Cardiac muscle cell (in vitro differentiated cells and primary cell): Measurements from ENCODE around the gene MGST3. TPM values are rescaled to one million over a fixed set of nuclear protein-coding genes. Genes with fewer than 3 reads are reported as not detected.

Experiments used
- DNase-seq, 2 donors: peaks; one replicate each; pipeline versions ENCODE4 v3.0.0 to v3.0.0-alpha.2; 2010 to 2017; ENCODE audit warnings: low read depth in 1 of 2, low spot score in 1 of 2
- H3K27ac ChIP-seq: fragments of 200-600 bp; sonication (generic); 2 replicates; pipeline ENCODE4 v1.5.1; 2016
- H3K27me3 ChIP-seq: fragments of 200-600 bp; sonication (generic); 2 replicates; pipeline ENCODE4 v1.6.0; 2016; ENCODE audit warnings: control low read depth
- H3K36me3 ChIP-seq: fragments of 200-600 bp; sonication (generic); 2 replicates; pipeline ENCODE4 v1.5.1; 2016; ENCODE audit warnings: control low read depth
- H3K4me1 ChIP-seq: fragments of 200-600 bp; sonication (generic); 2 replicates; pipeline ENCODE4 v1.8.1; 2017; ENCODE audit warnings: low read depth, mild to moderate bottlenecking, mixed run types
- H3K4me3 ChIP-seq: fragments of 200-600 bp; sonication (generic); 2 replicates; pipeline ENCODE4 v1.5.1; 2016; ENCODE audit warnings: mild to moderate bottlenecking
- H3K9me3 ChIP-seq: fragments of 200-600 bp; sonication (generic); 2 replicates; pipeline ENCODE4 v1.5.1; 2017; ENCODE audit warnings: low read depth, mild to moderate bottlenecking, control low read depth
- polyA plus RNA-seq: library from polyadenylated mRNA; unstranded; fragments of >200 nt; fragmentation: Nextera tagmentation; extraction: Ambion mirVana; gene quantifications from 2 replicates; pipeline ENCODE4 v1.2.1, GENCODE V29; 2016
- total RNA-seq: library from RNA; depleted of rRNA; stranded (reverse); fragments of >200 nt; gene quantifications from 2 replicates; pipeline ENCODE4 v1.2.3, GENCODE V29; 2016
- TF ChIP-seq, protein P1 (sequence below): IDR thresholded peaks from 2 replicates; pipeline ENCODE4 v1.5.1; 2012; ENCODE audit warnings: low read depth, mild to moderate bottlenecking, low read length

MGST3 gene
- total and polyA plus RNA-seq, 2 experiments from 2014 or later, result 284 to 972 TPM

DNA sequence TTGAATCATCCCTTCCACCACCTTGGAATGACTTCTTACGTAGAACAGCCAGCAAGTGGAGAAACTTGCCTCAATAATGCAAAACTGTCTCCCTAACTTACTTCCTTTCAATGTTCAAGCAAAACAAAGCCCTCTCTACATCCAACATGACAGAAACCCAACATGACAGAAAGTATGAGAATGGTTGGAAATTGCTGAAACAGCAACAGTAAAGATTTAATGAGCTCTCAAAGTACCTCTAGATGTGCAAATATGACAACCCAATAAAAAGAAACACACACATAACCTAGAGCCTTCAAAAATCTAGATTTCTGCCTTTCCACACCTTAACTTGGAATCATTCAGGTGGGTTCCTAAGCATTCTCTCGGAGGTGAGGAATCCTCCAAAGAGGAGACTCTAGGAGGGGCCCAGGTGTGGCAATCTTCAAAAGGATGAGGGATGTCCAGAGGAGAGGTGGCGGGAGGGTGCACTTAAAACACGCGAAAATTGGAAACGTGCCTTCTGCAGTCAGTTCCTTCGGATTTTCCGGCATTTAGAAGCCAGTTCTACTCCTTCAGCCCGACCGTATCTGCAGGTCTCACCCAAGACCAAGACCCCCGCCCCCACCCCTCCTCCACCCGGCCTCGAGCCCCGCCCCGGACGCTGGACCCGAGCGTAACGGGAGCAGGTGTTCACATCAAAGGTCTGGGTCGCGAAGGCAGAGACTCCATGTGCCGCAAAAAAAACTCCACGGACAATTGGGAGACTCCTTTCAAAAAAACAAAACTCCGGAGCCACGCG is 996 bp upstream of the MGST3 start:
- H3K4me1 ChIP-seq, result peaks cover 17% of the 10 kb centered on the region
- no peak for DNase-seq
- TF ChIP-seq, protein P1, sequence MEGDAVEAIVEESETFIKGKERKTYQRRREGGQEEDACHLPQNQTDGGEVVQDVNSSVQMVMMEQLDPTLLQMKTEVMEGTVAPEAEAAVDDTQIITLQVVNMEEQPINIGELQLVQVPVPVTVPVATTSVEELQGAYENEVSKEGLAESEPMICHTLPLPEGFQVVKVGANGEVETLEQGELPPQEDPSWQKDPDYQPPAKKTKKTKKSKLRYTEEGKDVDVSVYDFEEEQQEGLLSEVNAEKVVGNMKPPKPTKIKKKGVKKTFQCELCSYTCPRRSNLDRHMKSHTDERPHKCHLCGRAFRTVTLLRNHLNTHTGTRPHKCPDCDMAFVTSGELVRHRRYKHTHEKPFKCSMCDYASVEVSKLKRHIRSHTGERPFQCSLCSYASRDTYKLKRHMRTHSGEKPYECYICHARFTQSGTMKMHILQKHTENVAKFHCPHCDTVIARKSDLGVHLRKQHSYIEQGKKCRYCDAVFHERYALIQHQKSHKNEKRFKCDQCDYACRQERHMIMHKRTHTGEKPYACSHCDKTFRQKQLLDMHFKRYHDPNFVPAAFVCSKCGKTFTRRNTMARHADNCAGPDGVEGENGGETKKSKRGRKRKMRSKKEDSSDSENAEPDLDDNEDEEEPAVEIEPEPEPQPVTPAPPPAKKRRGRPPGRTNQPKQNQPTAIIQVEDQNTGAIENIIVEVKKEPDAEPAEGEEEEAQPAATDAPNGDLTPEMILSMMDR, result no peak
- no peaks in the 10 kb centered on the region for H3K36me3 ChIP-seq
- H3K27me3 ChIP-seq, result no peaks in the 10 kb centered on the region
- no peaks in the 10 kb centered on the region for H3K9me3 ChIP-seq
- peak overlapping the region; percentile 67 for H3K4me3 ChIP-seq
- peak overlapping the region; percentile 90 for H3K27ac ChIP-seq

DNA sequence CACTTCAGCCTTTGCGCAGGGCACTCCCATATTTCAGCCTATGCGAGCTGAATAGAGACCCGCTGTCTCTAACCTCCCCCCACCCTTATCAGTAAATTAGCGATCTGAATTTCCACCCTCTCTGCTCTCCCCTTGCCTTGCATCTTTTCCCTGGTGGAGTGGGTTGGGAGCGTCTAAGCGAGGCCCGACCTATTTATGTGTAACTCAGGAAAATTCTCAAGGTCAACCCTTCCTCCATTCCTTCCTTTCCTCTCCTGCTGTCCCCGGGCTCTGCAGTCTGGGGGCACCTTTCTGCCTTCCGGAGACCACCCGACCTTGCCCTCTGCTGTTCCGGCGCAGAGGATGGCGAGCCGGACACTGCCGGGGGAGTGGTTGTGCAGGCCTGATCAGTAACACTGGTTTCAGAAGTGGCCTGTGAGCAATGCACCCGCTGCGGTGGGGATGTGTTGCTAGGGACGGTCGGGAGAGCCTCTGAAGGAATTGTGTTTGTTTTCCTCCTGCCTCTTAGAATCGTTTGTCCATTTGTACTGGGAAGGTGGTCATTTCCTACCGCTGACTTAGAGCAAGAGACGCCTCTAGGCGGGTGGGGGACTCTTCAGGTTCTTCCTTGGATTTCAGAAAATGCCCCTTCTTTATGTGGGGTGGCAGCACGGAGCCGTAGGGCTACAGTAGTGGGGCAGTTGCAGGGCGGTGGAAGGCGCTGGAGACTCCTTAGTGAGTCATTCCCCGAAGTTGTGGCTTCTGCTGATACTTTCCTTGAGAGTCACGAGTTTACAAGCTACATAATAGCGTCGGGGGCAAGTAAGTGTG is 513 bp downstream of the MGST3 start:
- Histone ChIP-seq H3K4me3 (peak overlapping the region; percentile 67), H3K9me3 (no peaks in the 10 kb centered on the region), H3K27ac (peak overlapping the region; percentile 90), H3K4me1 (peaks cover 17% of the 10 kb centered on the region), H3K27me3 (no peaks in the 10 kb centered on the region), H3K36me3 (peaks cover 5% of the 10 kb centered on the region)
- peak; percentile 49 to 85 for DNase-seq
- TF ChIP-seq, protein P1, result peak; percentile 24

DNA sequence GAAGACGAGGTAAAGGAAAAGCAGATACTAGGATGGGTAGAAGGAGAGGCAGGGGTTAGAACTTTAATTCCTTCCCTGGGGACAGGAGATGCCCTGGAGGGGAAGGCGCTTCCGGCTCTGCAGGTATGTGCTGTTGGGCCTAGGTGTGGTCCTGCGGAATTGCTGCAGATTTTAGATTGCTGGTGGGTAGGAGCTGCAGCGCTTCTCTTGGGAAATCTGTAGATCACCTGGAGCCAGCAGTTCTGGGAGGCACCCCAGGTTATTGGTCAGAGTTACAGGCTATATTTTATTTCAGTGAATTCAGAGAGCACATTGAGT is 1.1 kb downstream of the MGST3 start:
- peak in 1 of 2 donors; percentile 11 for DNase-seq
- Histone ChIP-seq H3K36me3 (peaks cover 9% of the 10 kb centered on the region), H3K27me3 (no peaks in the 10 kb centered on the region), H3K27ac (peak overlapping the region; percentile 90), H3K9me3 (no peaks in the 10 kb centered on the region), H3K4me1 (peaks cover 17% of the 10 kb centered on the region), H3K4me3 (peak overlapping the region; percentile 67)
- TF ChIP-seq, protein P1, result no peak

DNA sequence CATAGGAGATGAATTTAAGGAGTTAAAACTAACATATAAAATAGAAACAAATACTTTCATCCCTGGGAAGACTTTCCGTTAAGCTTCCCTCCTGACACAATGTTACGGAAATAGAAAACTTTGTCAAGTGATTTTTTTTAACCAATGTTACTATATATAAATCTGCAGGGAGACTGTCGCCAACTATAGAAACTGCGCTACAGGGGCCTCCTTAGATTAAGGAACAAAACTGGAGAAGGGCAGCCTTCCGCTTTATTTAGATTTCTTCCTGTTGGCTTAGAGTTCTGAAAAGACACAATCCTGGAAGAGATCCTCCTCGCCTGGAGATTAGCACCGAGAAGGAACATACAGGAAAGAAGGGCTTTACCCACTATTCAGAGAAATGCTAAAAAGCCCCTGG is 1.5 kb downstream of the MGST3 start:
- TF ChIP-seq, protein P1, result no peak
- no peaks in the 10 kb centered on the region for H3K27me3 ChIP-seq
- DNase-seq, result peak in 1 of 2 donors; percentile 43
- peaks cover 10% of the 10 kb centered on the region for H3K36me3 ChIP-seq
- H3K27ac ChIP-seq, result peak overlapping the region; percentile 90
- H3K9me3 ChIP-seq, result no peaks in the 10 kb centered on the region
- H3K4me3 ChIP-seq, result peak overlapping the region; percentile 67
- peaks cover 17% of the 10 kb centered on the region for H3K4me1 ChIP-seq

DNA sequence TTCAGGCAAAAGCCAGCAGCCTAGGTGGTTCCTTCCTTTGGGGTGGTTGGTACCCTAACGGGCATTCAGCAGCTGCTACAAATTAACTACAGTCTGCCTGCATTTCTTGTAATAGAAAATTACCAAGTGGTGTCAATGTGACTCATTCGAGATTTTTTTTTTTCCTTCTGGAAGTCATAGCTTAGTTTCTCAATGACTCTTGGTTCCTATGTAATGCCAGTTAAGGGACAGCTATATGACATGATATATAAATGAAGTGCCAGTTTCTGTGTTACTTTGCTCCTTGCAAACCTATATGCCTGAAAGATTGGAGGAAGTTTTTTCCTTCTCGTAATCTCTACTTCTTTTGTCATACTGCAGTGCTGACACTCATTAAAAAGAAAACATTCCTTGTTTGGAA is 2.6 kb downstream of the MGST3 start:
- TF ChIP-seq, protein P1, result no peak
- no peaks in the 10 kb centered on the region for H3K9me3 ChIP-seq
- peak overlapping the region; percentile 67 for H3K4me3 ChIP-seq
- no peak overlapping the region for H3K27ac ChIP-seq
- peaks cover 10% of the 10 kb centered on the region for H3K36me3 ChIP-seq
- peaks cover 17% of the 10 kb centered on the region for H3K4me1 ChIP-seq
- no peaks in the 10 kb centered on the region for H3K27me3 ChIP-seq
- peak in 1 of 2 donors; percentile 34 for DNase-seq
